ENCODE results near the gene RALGPS1. TPM values are rescaled to one million over a fixed set of nuclear protein-coding genes. Genes with fewer than 3 reads are reported as not detected.

The RALGPS1 gene
- total RNA-seq, 2 experiments from 2014 or later = 14.1 to 14.4 TPM

- Histone ChIP-seq H3K4me1 (ENCODE audit: insufficient read depth, low read length, poor library complexity, severe bottlenecking) (no peaks in the 10 kb centered on the region), H3K79me2 (ENCODE audit: insufficient read depth, low read depth, low read length) (no peaks in the 10 kb centered on the region), H3K4me3 (ENCODE audit: low read depth, low read length, poor library complexity, severe bottlenecking) (no peak overlapping the region), H2AFZ (ENCODE audit: low read length) (no peak overlapping the region), H3K9me2 (ENCODE audit: insufficient read depth, low read length) (no peaks in the 10 kb centered on the region), H3K27ac (ENCODE audit: low read depth, low read length, poor library complexity, severe bottlenecking) (no peak overlapping the region), H3K36me3 (ENCODE audit: insufficient read depth, low read length) (no peaks in the 10 kb centered on the region), H3K4me2 (ENCODE audit: low read length) (no peak overlapping the region), H3K9me3 (ENCODE audit: low read length) (no peaks in the 10 kb centered on the region), H4K20me1 (ENCODE audit: insufficient read depth, low read length) (no peaks in the 10 kb centered on the region)
- CTCF ChIA-PET (ENCODE audit: unreplicated experiment) = no interaction called here
- intact Hi-C loops (cut with micrococcal nuclease; ENCODE audit: unreplicated experiment) = no loop called here
- DNase-seq (ENCODE audit: low spot score) = no peak
- no peak for TF ChIP-seq CTCF (conservative IDR thresholded peaks at IDR 0.05; ENCODE audit: low read length)
- no peak for TF ChIP-seq EZH2phosphoT487 (IDR thresholded peaks at IDR 0.05; ENCODE audit: borderline replicate concordance, low read depth, low read length)
- no TSS peak for BruUV-seq (replicated peaks)
- POLR2A ChIA-PET = no interaction called here
These were observed 121.9 kb downstream of the RALGPS1 start for GRCh38 chr9:127036437-127036836.

GRCh38 chr9:127038531-127038930 is 123.9 kb downstream of the RALGPS1 start:
- TF ChIP-seq CTCF (conservative IDR thresholded peaks at IDR 0.05; ENCODE audit: low read length) (no peak), EZH2phosphoT487 (IDR thresholded peaks at IDR 0.05; ENCODE audit: borderline replicate concordance, low read depth, low read length) (no peak)
- ChIA-PET POLR2A (no interaction called here), CTCF (ENCODE audit: unreplicated experiment) (no interaction called here)
- H3K27ac ChIP-seq (ENCODE audit: low read depth, low read length, poor library complexity, severe bottlenecking) = no peak overlapping the region
- H3K79me2 ChIP-seq (ENCODE audit: insufficient read depth, low read depth, low read length) = no peaks in the 10 kb centered on the region
- H3K9me3 ChIP-seq (ENCODE audit: low read length) = no peaks in the 10 kb centered on the region
- no peak overlapping the region for H3K4me2 ChIP-seq (ENCODE audit: low read length)
- no peaks in the 10 kb centered on the region for H4K20me1 ChIP-seq (ENCODE audit: insufficient read depth, low read length)
- no peaks in the 10 kb centered on the region for H3K9me2 ChIP-seq (ENCODE audit: insufficient read depth, low read length)
- H3K36me3 ChIP-seq (ENCODE audit: insufficient read depth, low read length) = no peaks in the 10 kb centered on the region
- intact Hi-C loops (cut with micrococcal nuclease; ENCODE audit: unreplicated experiment) = no loop called here
- no peak overlapping the region for H2AFZ ChIP-seq (ENCODE audit: low read length)
- BruUV-seq (replicated peaks) = no TSS peak
- H3K4me1 ChIP-seq (ENCODE audit: insufficient read depth, low read length, poor library complexity, severe bottlenecking) = no peaks in the 10 kb centered on the region
- DNase-seq (ENCODE audit: low spot score) = no peak
- H3K4me3 ChIP-seq (ENCODE audit: low read depth, low read length, poor library complexity, severe bottlenecking) = no peak overlapping the region

GRCh38 chr9:127039492-127039891 is 124.9 kb downstream of the RALGPS1 start:
- H3K4me1 ChIP-seq (ENCODE audit: insufficient read depth, low read length, poor library complexity, severe bottlenecking) = no peaks in the 10 kb centered on the region
- H3K9me2 ChIP-seq (ENCODE audit: insufficient read depth, low read length) = no peaks in the 10 kb centered on the region
- H3K9me3 ChIP-seq (ENCODE audit: low read length) = no peaks in the 10 kb centered on the region
- no peaks in the 10 kb centered on the region for H3K36me3 ChIP-seq (ENCODE audit: insufficient read depth, low read length)
- H3K4me3 ChIP-seq (ENCODE audit: low read depth, low read length, poor library complexity, severe bottlenecking) = no peak overlapping the region
- intact Hi-C loops (cut with micrococcal nuclease; ENCODE audit: unreplicated experiment) = no loop called here
- no peak overlapping the region for H3K27ac ChIP-seq (ENCODE audit: low read depth, low read length, poor library complexity, severe bottlenecking)
- BruUV-seq (replicated peaks) = no TSS peak
- CTCF ChIA-PET (ENCODE audit: unreplicated experiment) = interaction anchor here (0.6 kb wide), 1 partner anchor 168 kb away, joined by 3 read pairs; no protein-coding TSS in a partner anchor
- H4K20me1 ChIP-seq (ENCODE audit: insufficient read depth, low read length) = no peaks in the 10 kb centered on the region
- TF ChIP-seq CTCF (conservative IDR thresholded peaks at IDR 0.05; ENCODE audit: low read length) = no peak
- TF ChIP-seq EZH2phosphoT487 (IDR thresholded peaks at IDR 0.05; ENCODE audit: borderline replicate concordance, low read depth, low read length) = no peak
- H3K79me2 ChIP-seq (ENCODE audit: insufficient read depth, low read depth, low read length) = no peaks in the 10 kb centered on the region
- POLR2A ChIA-PET = no interaction called here
- H3K4me2 ChIP-seq (ENCODE audit: low read length) = no peak overlapping the region
- no peak for DNase-seq (ENCODE audit: low spot score)
- no peak overlapping the region for H2AFZ ChIP-seq (ENCODE audit: low read length)

Measured in OCI-LY7 (cell line).